GM23338 (cell line): Measurements from ENCODE around the gene TCHHL1. TPM values are rescaled to one million over a fixed set of nuclear protein-coding genes. Genes with fewer than 3 reads are reported as not detected.

Experiments used
- ATAC-seq: fragments of 200-7000 bp; cut with Tn5 transposase; 3 replicates; pipeline ENCODE4 v1.9.1; 2020
- DNase-seq: peaks from one replicate; pipeline ENCODE4 v3.0.0-alpha.2; 2015; ENCODE audit warnings: low spot score
- H2AFZ ChIP-seq: fragments of 200-600 bp; sonication (generic); 2 replicates; pipeline ENCODE4 v1.8.0; 2016; ENCODE audit warnings: antibody characterized with exemption, mild to moderate bottlenecking, moderate library complexity
- H3F3A ChIP-seq: fragments of 200-600 bp; sonication (generic); replicated peaks from 2 replicates; pipeline ENCODE4 v1.8.0; 2017; ENCODE audit warnings: antibody characterized with exemption, mixed run types, low read depth
- H3K27ac ChIP-seq: fragments of 200-600 bp; sonication (generic); 2 replicates; pipeline ENCODE4 v1.6.1; 2016; ENCODE audit warnings: low read depth
- H3K27me3 ChIP-seq: fragments of 200-600 bp; sonication (generic); 2 replicates; pipeline ENCODE4 v1.8.0; 2016; ENCODE audit warnings: mild to moderate bottlenecking, mixed run types, moderate library complexity; ENCODE audit not compliant: insufficient read depth
- H3K36me3 ChIP-seq: fragments of 200-600 bp; sonication (generic); 2 replicates; pipeline ENCODE4 v1.8.0; 2016; ENCODE audit warnings: mild to moderate bottlenecking; ENCODE audit not compliant: insufficient read depth
- H3K4me1 ChIP-seq: fragments of 200-600 bp; sonication (generic); 2 replicates; pipeline ENCODE4 v1.8.0; 2016; ENCODE audit warnings: mild to moderate bottlenecking, moderate library complexity; ENCODE audit not compliant: insufficient read depth
- H3K4me2 ChIP-seq: fragments of 200-600 bp; sonication (generic); 2 replicates; pipeline ENCODE4 v1.7.1; 2017; ENCODE audit warnings: mixed run types
- H3K4me3 ChIP-seq: fragments of 200-600 bp; sonication (generic); 2 replicates; pipeline ENCODE4 v1.6.1; 2016; ENCODE audit warnings: mixed run types
- H3K79me2 ChIP-seq: fragments of 200-600 bp; sonication (generic); replicated peaks from 2 replicates; pipeline ENCODE4 v1.8.0; 2017; ENCODE audit warnings: mild to moderate bottlenecking; ENCODE audit not compliant: insufficient read depth
- H3K9me2 ChIP-seq: fragments of 200-600 bp; sonication (generic); 2 replicates; pipeline ENCODE4 v1.8.0; 2017; ENCODE audit not compliant: insufficient read depth
- H4K20me1 ChIP-seq: fragments of 200-600 bp; sonication (generic); replicated peaks from 2 replicates; pipeline ENCODE4 v1.8.0; 2017; ENCODE audit warnings: mild to moderate bottlenecking; ENCODE audit not compliant: insufficient read depth
- H3K27ac Mint-ChIP-seq: 2 replicates; pipeline ENCODE4 v1.8.0; 2020; ENCODE audit warnings: inconsistent platforms, mild to moderate bottlenecking, moderate library complexity, mixed read lengths
- H3K27me3 Mint-ChIP-seq: 3 replicates; pipeline ENCODE4 v1.8.0; 2022; ENCODE audit warnings: low read depth, mild to moderate bottlenecking, moderate library complexity, mixed read lengths, inconsistent platforms; ENCODE audit not compliant: insufficient read depth, poor library complexity
- H3K36me3 Mint-ChIP-seq: 3 replicates; pipeline ENCODE4 v1.8.0; 2021; ENCODE audit warnings: low read depth, mild to moderate bottlenecking, inconsistent platforms, moderate library complexity, mixed read lengths
- H3K4me1 Mint-ChIP-seq: 3 replicates; pipeline ENCODE4 v1.8.0; 2020; ENCODE audit warnings: mild to moderate bottlenecking, inconsistent platforms, mixed read lengths
- H3K4me3 Mint-ChIP-seq: 3 replicates; pipeline ENCODE4 v1.8.0; 2021; ENCODE audit warnings: moderate library complexity, mild to moderate bottlenecking, inconsistent platforms, mixed read lengths
- H3K9me3 Mint-ChIP-seq: 3 replicates; pipeline ENCODE4 v1.8.0; 2020; ENCODE audit warnings: moderate library complexity, mild to moderate bottlenecking, inconsistent platforms, mixed read lengths
- ETS1 ChIP-seq: IDR thresholded peaks from 2 replicates; pipeline ENCODE4 v1.6.1; 2016; ENCODE audit warnings: antibody characterized with exemption
- EZH2 ChIP-seq: fragments of 200-600 bp; sonication (generic); IDR thresholded peaks from one replicate; pipeline ENCODE4 v1.8.0; 2017; ENCODE audit warnings: antibody characterized with exemption, mild to moderate bottlenecking, low read depth; ENCODE audit not compliant: unreplicated experiment
- JUNB ChIP-seq: IDR thresholded peaks from one replicate; pipeline ENCODE4 v1.6.1; 2016; ENCODE audit warnings: antibody characterized with exemption; ENCODE audit not compliant: unreplicated experiment
- POLR2AphosphoS5 ChIP-seq: IDR thresholded peaks from 2 replicates; pipeline ENCODE4 v1.6.1; 2016; ENCODE audit warnings: antibody characterized with exemption, low read depth
- REST ChIP-seq: IDR thresholded peaks from one replicate; pipeline ENCODE4 v1.6.1; 2018; ENCODE audit warnings: antibody characterized with exemption; ENCODE audit not compliant: unreplicated experiment
- polyA plus RNA-seq: library from polyadenylated mRNA; unstranded; fragments of >200 nt; fragmentation: Nextera tagmentation; extraction: Ambion mirVana; gene quantifications from 2 replicates; pipeline ENCODE4 v1.2.1, GENCODE V29; 2016
- total RNA-seq: library from RNA; depleted of rRNA; stranded (reverse); fragments of >200 nt; shearing (Covaris generic); gene quantifications from 2 replicates; pipeline ENCODE4 v1.2.3, GENCODE V29; 2014

The TCHHL1 gene
- total and polyA plus RNA-seq, 2 experiments from 2014 or later: not detected

DNA sequence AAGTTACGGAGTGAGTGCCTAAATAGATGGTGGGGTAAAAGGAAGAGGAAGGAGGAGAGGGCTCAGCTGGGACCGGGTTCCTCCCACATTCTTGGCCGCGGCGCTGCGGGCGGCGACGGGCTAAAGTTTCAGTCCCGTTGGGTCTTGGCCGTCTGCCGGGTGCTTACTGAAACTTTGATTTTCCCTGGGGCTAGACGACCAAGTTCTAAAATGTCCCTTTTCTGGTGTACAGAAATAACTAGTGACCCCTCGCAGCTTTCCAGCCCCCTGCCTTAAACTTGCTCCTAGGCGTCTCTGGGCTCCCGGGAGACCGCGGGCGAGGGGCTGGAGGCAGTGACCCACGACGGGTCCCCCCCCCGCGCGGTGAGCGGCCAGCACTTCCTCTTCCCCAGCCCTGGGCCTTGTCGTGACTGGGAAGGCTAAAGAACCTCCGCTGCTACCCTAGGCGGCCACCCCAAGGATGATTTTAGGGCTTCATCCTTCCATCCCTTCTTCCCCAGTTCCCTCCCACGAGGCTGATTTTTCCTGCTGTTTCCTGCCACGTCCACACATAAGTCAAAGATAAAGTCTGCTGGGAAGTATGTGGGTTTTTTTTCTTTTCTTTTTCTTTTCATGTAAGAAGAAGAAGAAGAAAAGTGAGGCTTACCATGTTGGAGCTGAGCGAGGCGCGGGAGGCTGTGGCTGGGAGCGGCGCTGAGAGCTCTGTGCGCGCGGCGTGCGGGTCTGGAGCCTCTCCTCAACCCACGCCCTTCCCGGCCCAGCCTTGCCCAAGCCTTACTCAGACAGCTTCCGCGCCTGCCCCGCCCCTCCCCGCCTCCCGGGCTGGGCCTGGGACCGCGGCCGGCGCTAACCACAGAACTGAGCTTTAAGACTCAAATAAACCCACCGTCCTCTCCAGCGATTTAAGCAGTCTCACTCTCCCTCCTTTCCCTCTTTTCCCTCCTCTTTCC, 52.3 kb downstream of the TCHHL1 start, which contains the start of gene S100A11:
Gene S100A11 (minus strand): TSS at position 738 of the 950 bp plus-strand sequence. CDS start 89 bp downstream, at position 649.
- no peak within 1 kb of the TSS for H3K27ac ChIP-seq

GRCh38 chr1:152035539-152036266, 53.2 kb downstream of the TCHHL1 start:
- peak; percentile 37 for DNase-seq
- H3K9me3 Mint-ChIP-seq: no peaks in the 10 kb centered on the region
- peaks cover 13% of the 10 kb centered on the region for H3K27me3 Mint-ChIP-seq
- peaks cover 23% of the 10 kb centered on the region for H3K27me3 ChIP-seq
- no peaks in the 10 kb centered on the region for H4K20me1 ChIP-seq
- peak overlapping the region; percentile 45; the same call in 1 of the 2 replicates for H3K27ac Mint-ChIP-seq
- peak overlapping the region; percentile 85 for H3K4me3 Mint-ChIP-seq
- ATAC-seq: peak; percentile 45
- H3K4me1 ChIP-seq: peaks cover 29% of the 10 kb centered on the region
- H3K27ac ChIP-seq: peak overlapping the region; percentile 87
- 0 out of 2 replicates have a peak, but pooled peaks cover under 1% of the 10 kb centered on the region for H3K9me2 ChIP-seq
- H3K36me3 ChIP-seq: peaks cover 14% of the 10 kb centered on the region
- no peaks in the 10 kb centered on the region; the same call in 1 of the 2 replicates for H3F3A ChIP-seq
- H2AFZ ChIP-seq: peak overlapping the region; percentile 33; the same call in 1 of the 2 replicates
- H3K4me1 Mint-ChIP-seq: peaks cover 26% of the 10 kb centered on the region
- peak overlapping the region; percentile 96 for H3K4me2 ChIP-seq
- H3K36me3 Mint-ChIP-seq: peaks cover 13% of the 10 kb centered on the region
- no peaks in the 10 kb centered on the region for H3K79me2 ChIP-seq
- peak overlapping the region; percentile 78 for H3K4me3 ChIP-seq
- TF ChIP-seq REST (no peak), EZH2 (no peak), JUNB (no peak), POLR2AphosphoS5 (no peak), ETS1 (no peak)

More for the DNA sequence above, 52.3 kb downstream of the TCHHL1 start, which contains the start of gene S100A11:
- peaks cover 12% of the 10 kb centered on the region for H3K36me3 ChIP-seq
- H3K4me3 ChIP-seq: peak within 1 kb of the TSS; percentile 78
- H3K4me1 ChIP-seq: peaks cover 29% of the 10 kb centered on the region
- no peaks in the 10 kb centered on the region for H4K20me1 ChIP-seq
- H3K9me2 ChIP-seq: peaks cover 8% of the 10 kb centered on the region; the same call in 1 of the 2 replicates
- peak within 1 kb of the TSS; percentile 33 for H2AFZ ChIP-seq
- peak within 1 kb of the TSS; percentile 85 for H3K4me3 Mint-ChIP-seq
- no peak for TF ChIP-seq REST
- TF ChIP-seq JUNB: no peak
- peak; percentile 39; the same call in 1 of the 2 replicates for TF ChIP-seq POLR2AphosphoS5
- peak within 1 kb of the TSS; percentile 96 for H3K4me2 ChIP-seq
- peak; percentile 75 for DNase-seq
- H3K27me3 ChIP-seq: peaks cover 31% of the 10 kb centered on the region
- peak; percentile 87 for ATAC-seq
- peaks cover 13% of the 10 kb centered on the region for H3K36me3 Mint-ChIP-seq
- no peaks in the 10 kb centered on the region for H3K9me3 Mint-ChIP-seq
- no peaks in the 10 kb centered on the region for H3K79me2 ChIP-seq
- H3K27ac Mint-ChIP-seq: no peak within 1 kb of the TSS
- no peaks in the 10 kb centered on the region; the same call in 1 of the 2 replicates for H3F3A ChIP-seq
- H3K4me1 Mint-ChIP-seq: peaks cover 26% of the 10 kb centered on the region
- peaks cover 13% of the 10 kb centered on the region for H3K27me3 Mint-ChIP-seq
